ENCODE data around the gene HPRT1.
"Not testable (repeated sequence)": the region's sequence is repeated elsewhere in the genome, so short reads cannot be mapped to it uniquely, and the experiment has no call there.

The HPRT1 gene

DNA sequence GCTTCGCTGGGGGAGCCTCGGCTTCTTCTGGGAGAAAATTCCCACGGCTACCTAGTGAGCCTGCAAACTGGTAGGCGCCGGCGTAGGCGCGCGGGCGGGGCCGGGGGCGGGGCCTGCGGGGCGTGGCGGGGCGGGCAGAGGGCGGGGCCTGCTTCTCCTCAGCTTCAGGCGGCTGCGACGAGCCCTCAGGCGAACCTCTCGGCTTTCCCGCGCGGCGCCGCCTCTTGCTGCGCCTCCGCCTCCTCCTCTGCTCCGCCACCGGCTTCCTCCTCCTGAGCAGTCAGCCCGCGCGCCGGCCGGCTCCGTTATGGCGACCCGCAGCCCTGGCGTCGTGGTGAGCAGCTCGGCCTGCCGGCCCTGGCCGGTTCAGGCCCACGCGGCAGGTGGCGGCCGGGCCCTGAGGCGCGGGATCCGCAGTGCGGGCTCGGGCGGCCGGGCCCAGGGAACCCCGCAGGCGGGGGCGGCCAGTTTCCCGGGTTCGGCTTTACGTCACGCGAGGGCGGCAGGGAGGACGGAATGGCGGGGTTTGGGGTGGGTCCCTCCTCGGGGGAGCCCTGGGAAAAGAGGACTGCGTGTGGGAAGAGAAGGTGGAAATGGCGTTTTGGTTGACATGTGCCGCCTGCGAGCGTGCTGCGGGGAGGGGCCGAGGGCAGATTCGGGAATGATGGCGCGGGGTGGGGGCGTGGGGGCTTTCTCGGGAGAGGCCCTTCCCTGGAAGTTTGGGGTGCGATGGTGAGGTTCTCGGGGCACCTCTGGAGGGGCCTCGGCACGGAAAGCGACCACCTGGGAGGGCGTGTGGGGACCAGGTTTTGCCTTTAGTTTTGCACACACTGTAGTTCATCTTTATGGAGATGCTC, at the start of gene HPRT1:
Gene HPRT1, plus strand, starts transcription at position 161 of the 857 bp plus-strand sequence. Its CDS starts 147 bp downstream, at position 308.
- DNase-seq, result peak; percentile 91

GRCh38 chrX:134416087-134416486, 43.9 kb upstream of the HPRT1 start:
- no peak for DNase-seq

GRCh38 chrX:134418317-134419113, 41.5 kb upstream of the HPRT1 start:
- DNase-seq, result no peak

GRCh38 chrX:134419784-134420183, 40.2 kb upstream of the HPRT1 start:
- DNase-seq, result no peak

GRCh38 chrX:134423606-134424005, 36.4 kb upstream of the HPRT1 start:
- no peak for DNase-seq

GRCh38 chrX:134426281-134426680, 33.7 kb upstream of the HPRT1 start:
- DNase-seq, result no peak

DNA sequence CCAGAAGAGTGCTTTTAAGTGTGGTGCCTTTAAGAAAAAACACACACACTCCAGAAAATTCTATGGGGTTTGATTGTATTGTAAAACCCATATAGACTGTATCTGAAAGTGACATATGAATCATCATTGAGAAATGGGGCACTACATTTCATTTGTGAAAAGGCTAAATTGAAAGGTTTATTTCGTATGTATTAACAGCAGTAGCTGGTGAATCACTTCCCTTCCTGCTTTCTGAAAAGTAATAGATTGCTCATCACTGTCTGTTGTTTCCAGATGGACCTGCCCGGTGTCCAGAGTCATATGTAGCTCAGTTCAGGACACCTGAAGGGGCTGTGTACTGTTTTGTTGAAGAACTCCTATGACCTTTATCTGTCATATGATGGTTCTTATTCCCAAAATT, 28.1 kb upstream of the HPRT1 start:
- DNase-seq, result no peak

DNA sequence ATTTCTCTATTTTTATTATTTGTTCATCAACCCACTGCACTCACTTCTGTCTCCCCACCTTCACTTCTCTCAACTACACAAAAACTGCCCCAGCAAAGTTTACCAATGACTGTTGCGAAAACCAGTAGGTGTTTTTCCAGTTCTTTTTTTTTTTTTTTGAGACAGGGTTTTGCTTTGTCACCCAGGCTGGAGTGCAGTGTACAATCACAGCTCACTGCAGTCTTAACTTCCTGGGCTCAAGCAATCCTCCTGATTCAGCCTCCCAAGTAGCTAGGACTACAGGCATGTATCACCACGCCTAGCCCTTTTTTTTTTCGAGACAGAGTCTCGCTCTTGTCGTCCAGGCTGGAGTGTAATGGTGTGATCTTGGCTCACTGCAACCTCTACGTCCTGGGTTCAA, 24.1 kb upstream of the HPRT1 start:
- no peak for DNase-seq

DNA sequence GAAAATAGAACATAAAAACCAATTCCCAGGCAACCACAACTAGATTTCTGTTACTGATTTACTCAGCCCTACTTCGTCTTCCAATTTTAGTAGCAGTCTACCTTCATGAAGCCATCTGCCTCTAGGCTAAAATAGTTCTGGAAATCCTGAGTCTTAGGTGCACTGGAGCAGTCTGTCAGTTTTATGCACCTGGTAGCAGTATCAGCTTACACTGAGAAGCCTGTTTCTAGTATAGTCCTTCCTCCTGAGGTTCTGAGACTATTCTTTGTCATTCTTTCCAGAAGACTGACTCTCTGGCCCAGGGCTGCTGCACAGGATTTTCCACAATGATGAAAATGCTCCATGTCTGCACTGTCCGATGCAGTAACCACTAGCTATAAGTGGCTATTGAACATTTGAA, 16.9 kb upstream of the HPRT1 start:
- DNase-seq, result no peak

GRCh38 chrX:134443461-134443860, 16.5 kb upstream of the HPRT1 start:
- no peak for DNase-seq

GRCh38 chrX:134444681-134445080, 15.3 kb upstream of the HPRT1 start:
- no peak for DNase-seq

DNA sequence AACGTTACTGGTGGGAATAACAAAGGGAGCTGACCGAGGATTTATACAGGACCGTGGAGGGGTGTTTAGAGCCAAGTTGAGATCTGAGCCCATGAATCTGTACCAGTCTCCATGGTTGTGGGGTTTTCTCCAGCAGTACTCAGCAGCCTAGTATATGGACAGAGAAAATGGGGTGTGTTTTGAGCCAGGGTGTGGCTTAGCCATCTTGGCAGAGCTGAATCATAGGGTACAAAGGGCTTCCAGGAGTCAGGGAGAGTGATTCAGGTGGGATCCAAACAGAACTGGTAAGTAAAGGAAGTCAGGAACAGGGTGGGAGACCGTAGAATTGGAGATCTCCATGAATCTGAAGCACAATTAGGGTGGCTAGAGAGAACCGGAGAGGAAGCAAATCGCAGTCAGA, 7.4 kb upstream of the HPRT1 start:
- DNase-seq, result no peak

DNA sequence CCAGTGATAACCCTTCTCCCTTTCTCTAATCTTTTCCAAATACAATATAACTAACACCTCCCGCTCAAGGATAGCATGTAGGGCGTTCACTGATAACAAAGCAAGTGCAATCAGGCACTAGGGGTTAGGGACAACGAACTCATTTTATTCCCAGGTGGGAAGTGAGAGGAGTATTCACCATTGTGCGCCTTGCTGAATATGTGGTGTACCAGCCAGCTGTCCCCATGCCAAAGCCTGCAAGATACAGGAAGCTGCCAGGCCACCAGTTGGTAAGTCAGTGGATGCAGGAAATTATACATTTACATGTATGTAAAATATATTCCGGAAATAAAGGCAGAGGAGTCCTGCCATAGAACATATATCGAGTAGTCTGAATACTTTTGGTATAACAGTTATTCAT, 6.3 kb upstream of the HPRT1 start:
- DNase-seq, result no peak

GRCh38 chrX:134454506-134454905, 5.5 kb upstream of the HPRT1 start:
- DNase-seq, result no peak

GRCh38 chrX:134457708-134458107, 2.3 kb upstream of the HPRT1 start:
- no peak for DNase-seq

- no peak for DNase-seq
These were observed 321 bp upstream of the HPRT1 start for GRCh38 chrX:134459683-134460004.

DNA sequence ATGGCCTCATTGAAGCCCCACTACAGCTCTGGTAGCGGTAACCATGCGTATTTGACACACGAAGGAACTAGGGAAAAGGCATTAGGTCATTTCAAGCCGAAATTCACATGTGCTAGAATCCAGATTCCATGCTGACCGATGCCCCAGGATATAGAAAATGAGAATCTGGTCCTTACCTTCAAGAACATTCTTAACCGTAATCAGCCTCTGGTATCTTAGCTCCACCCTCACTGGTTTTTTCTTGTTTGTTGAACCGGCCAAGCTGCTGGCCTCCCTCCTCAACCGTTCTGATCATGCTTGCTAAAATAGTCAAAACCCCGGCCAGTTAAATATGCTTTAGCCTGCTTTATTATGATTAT, 876 bp downstream of the HPRT1 start:
- DNase-seq, result no peak

DNA sequence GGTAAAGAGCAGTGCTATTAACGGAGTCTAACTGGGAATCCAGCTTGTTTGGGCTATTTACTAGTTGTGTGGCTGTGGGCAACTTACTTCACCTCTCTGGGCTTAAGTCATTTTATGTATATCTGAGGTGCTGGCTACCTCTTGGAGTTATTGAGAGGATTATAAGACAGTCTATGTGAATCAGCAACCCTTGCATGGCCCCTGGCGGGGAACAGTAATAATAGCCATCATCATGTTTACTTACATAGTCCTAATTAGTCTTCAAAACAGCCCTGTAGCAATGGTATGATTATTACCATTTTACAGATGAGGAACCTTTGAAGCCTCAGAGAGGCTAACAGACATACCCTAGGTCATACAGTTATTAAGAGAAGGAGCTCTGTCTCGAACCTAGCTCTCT, 1.5 kb downstream of the HPRT1 start:
- DNase-seq, result no peak

- no peak for DNase-seq
These were observed 3.0 kb downstream of the HPRT1 start for GRCh38 chrX:134462927-134463326.

GRCh38 chrX:134464453-134464852, 4.5 kb downstream of the HPRT1 start:
- not testable (repeated sequence) for DNase-seq

- no peak for DNase-seq
These were observed 9.5 kb downstream of the HPRT1 start for GRCh38 chrX:134469486-134469885.

GRCh38 chrX:134470013-134470412, 10.0 kb downstream of the HPRT1 start:
- DNase-seq, result no peak

DNA sequence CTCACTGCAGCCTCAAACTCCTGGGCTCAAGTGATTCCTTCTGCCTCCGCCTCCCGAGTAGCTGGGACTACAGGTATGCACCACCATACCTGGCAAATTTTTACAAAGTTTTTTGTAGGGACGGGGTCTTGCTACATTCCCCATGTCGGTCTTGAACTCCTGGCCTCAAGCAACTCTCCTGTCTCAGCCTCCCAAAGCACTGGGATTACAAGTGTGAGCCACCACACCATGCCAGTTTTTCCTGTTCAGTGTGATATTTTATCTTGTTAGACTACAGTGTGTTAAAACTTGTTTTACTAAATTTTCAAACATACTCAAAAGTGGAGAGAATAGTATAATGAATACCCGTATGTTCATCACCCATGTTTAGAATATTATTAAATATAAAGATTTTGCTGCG, 12.1 kb downstream of the HPRT1 start:
- DNase-seq, result no peak

GRCh38 chrX:134476284-134476683, 16.3 kb downstream of the HPRT1 start:
- no peak for DNase-seq

All from femur (tissue), 1 donor.